COLO668 (cell line): ENCODE measurements around the gene PRIMPOL.
"Not testable (repeated sequence)": the region's sequence is repeated elsewhere in the genome, so short reads cannot be mapped to it uniquely, and the experiment has no call there.

Experiments used
- DNase-seq: peaks from one replicate; lab custom pipeline; 2025; ENCODE audit not compliant: unreplicated experiment; lab: John Stamatoyannopoulos, UW

The PRIMPOL gene

GRCh38 chr4:184705692-184706091 lies 56.2 kb downstream of the PRIMPOL start:
- no peak for DNase-seq

DNA sequence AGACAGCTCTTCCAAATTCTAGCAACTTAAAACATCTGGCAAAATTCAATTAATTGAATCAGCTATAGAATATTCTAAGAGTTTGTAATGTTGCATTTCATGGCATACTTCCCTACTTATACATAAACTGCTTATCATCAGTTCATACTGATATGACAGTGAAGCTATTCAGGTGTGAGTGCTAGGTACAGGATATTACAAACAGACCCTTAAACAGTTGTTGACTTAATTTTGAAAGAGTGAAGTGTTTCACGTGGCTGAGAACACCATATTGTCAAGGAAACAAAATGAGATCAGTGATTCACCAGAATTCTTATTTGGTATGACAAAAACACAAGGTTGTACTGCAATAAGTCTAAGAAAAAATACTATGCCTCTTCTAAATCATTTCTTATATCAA lies 56.9 kb downstream of the PRIMPOL start:
- DNase-seq, result no peak

DNA sequence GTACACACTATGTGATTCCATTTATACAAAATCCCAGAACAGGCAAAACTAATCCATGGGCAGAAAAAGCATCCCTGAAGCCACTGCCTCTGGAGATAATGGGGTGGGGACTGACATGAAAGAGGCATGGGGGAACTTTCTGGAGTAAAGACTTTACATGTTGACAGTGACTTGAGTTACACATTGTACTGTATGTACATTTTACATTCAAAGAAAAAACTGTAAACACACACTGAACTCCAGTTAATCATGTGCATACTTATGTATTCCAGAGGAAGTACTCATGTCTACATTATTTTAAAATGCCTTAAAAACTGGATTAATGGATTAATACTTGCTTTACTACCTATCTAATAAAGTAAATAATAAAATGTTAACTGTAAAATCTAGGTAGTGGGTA lies 62.8 kb downstream of the PRIMPOL start:
- DNase-seq, result no peak

DNA sequence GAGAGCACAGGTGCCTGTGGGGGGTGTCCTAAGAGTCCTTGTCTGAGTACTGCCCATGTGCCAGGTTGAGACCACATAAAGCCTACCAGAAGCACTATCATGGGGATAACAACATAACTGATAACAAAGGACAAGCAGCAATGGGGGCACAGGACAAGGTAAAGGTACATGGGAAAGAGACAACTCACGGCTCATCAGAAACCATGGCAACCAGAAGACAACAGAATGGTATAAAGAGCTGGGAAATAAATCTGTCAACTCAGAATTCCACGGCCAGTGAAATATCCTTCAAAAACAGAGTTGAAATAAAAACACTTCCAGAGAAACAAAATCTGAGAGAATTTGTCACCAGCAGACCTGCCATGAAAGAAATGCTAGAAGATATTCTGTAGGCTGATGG lies 64.3 kb downstream of the PRIMPOL start:
- no peak for DNase-seq

DNA sequence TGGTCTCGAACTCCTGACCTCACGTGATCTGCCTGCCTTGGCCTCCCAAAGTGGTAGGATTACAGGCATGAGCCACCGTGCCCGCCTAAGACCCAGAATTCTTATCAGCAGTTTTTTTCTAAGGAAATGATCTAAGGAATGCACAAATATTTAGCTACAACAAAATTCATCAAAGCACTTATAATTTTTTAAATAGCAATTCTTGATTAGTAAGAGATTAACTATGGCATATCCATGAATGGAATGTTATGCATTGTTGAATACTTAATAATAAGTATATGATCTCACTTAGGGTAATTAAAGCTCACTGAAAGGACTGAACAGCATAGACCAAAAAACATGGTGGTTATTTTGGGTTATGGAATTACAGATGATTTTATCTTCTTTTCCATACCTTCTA lies 66.0 kb downstream of the PRIMPOL start:
- no peak for DNase-seq

DNA sequence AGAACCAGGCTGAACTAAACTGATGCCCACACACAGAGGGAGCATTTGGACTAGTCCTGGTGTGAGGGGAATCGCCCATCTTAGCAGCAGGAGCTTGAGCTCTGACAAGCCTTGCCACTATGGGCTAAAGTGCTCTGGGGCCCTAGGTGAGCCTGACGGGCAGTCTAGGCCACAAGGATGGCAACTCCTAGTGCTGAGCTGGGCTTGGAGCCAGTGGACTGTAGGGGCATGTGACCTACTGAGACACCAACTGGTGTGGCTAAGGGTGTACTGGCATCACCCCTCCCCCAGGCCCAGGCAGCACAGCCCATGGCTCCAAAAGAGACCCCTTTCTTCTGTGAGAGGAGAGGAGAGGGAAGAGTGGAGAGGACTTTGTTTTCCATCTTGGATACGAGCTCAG lies 69.9 kb downstream of the PRIMPOL start:
- DNase-seq, result no peak

DNA sequence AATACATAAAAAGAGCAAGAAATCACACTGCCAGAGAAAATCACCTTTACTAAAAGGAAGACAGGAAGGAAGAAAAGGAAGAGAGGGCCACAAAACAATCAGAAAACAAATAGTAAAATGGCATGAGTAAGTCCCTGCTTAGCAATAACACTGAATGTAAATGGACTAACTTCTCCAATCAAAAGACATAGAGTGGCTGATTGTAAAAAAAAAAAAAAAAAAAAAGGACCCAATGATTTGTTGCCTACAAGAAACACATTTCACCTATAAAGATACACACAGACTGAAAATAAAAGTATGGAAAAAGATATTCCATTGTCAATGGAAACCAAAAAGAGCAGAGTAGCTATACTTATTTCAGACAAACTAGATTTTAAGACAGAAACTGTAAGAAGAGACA lies 71.7 kb downstream of the PRIMPOL start:
- no peak for DNase-seq

DNA sequence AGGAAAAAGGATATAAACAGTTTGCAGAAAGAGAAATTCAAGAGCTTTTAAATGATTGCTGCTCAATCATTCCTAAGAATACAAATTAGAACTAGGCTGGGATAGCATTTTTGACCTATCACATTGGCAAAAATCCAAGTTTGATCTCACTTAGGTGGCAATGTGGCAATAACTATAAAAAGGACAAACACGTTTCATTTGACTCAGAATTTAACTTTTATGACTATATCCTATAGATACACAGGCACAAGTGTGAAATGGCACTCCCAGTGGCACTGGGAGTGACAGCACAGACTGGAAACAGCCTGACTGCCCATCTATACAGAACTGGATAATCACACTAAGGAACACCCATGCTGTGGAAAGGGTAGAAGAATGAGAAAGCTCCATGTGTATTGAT lies 73.3 kb downstream of the PRIMPOL start:
- no peak for DNase-seq

GRCh38 chr4:184727430-184727829 lies 77.9 kb downstream of the PRIMPOL start:
- DNase-seq, result no peak

GRCh38 chr4:184728858-184729257 lies 79.3 kb downstream of the PRIMPOL start:
- no peak for DNase-seq

GRCh38 chr4:184729946-184730345 lies 80.4 kb downstream of the PRIMPOL start:
- no peak for DNase-seq

- DNase-seq, result no peak
These were observed 81.5 kb downstream of the PRIMPOL start for GRCh38 chr4:184731056-184731455.

GRCh38 chr4:184732126-184732525 lies 82.6 kb downstream of the PRIMPOL start:
- DNase-seq, result peak; percentile 11

DNA sequence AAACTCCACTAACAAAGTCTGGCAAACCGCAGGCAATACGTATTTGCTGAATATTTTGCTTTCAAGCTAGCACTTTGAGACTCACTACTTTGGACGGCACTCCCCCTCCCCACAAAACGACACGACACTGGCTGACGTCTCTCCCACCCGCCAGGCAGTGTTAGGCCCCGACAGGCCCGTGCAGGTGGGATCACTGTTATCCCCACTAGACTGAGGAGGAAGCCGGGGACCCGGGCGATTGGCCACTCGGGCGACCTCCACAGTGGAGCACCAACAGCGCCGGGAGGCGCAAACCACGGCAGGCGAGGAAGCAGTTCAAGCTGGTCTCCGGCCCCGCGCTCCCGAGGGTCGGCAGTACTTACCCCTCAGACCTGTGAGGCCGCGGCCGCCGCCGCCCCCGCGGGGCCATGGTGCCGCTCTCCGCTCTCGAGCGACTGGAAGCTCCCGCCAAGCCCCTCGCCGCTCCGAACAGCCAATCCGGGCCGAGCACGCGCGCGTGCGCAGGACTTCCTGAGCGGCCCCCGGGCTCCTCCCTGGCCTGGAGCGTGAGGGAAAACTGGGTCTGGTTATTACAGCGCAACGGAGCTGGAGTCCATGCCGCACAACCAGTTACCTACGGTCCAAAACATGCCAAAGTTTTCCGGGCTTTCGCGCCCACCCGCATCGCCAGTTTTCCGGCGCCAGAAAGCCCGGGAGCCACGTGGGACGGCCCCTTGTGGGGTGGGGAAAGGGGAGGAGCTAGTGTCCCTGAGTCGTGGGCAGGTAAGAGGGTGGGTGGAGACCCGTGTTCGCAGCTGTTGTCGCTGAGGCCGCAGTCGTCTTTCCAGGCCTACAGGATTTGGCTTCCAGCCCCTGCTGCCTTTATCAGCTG lies 84.4 kb downstream of the PRIMPOL start, which contains the start of gene CENPU:
Gene CENPU (minus strand): TSS at position 443 of the 871 bp plus-strand sequence. CDS start 34 bp downstream, at position 409.
- DNase-seq, result peak; percentile 100

- no peak for DNase-seq
These were observed 85.2 kb downstream of the PRIMPOL start for GRCh38 chr4:184734758-184735157.

DNA sequence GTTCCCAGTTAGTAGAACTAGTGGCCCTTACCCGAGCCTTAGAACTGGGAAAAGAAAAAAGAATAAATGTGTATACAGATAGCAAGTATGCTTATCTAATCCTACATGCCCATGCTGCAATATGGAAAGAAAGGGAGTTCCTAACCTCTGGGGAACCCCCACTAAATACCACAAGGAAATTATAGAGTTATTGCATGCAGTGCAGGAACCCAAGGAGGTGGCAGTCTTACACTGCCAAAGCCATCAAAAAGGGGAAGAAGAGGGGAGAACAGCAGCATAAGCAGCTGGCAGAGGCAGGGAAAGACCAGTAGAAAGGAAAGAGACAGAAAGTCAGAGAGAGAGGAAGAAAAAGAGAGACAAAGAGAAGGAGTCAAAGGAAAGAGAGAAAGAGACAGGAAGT lies 90.0 kb downstream of the PRIMPOL start:
- DNase-seq, result not testable (repeated sequence)

DNA sequence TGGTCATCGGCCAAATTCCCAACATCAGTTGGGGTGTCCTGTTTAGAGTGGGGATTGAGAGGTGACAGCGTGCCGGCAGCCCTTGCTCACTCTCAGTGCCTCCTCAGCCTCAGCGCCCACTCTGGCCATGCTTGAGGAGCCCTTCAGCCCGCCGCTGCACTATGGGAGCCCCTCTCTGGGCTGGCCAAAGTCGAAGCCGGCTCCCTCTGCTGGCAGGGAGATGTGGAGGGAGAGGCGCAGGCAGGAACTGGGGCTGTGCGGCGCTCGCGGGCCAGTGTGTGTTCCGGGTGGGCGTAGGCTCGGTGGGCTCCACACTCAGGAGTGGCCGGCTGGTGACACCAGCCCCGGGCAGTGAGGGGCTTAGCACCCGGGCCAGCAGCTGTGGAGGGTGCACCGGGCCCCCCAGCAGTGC lies 91.4 kb downstream of the PRIMPOL start:
- no peak for DNase-seq

GRCh38 chr4:184741651-184742050 lies 92.1 kb downstream of the PRIMPOL start:
- not testable (repeated sequence) for DNase-seq

DNA sequence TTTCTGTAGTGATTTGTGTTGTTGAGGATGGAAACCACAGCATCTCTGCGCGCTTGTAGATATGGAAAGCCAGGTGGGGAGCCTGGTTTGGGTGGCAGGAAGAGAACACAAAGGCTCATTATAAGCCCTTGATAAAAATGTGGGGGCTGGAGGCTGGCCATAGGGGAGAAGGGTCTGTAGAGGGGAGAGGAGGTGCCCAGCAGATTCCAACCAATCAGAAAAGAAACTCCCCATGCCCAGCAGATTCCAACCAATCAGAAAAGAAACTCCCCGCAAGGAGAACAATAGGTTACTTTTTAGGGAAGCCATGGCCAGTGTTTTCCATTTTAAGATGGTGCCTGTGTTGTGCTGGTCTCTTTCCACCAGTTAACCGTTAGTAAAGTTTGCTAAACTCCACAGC lies 94.1 kb downstream of the PRIMPOL start:
- DNase-seq, result no peak

DNA sequence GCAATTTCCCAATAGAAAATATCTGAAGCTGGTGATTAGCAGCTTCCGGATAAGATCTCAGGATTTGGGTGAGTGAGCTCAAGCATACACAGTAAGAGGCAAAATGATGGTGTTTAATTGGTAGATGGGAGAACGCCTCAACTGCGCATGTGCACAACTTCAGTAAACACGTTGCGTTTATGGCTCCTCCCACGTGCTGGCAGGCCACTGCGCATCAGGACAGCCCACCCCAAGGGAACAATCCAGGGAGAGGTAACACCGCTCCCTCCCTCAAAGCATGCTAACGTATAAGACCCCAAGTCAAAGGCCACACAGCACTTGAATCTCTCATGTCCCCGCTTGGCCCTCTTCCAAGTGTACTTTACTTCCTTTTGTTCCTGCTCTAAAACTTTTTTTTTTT lies 94.7 kb downstream of the PRIMPOL start:
- no peak for DNase-seq
